Peyer's patch (tissue), 4 donors: ENCODE results near the gene RNF13.

ENCODE experiments used
- CTCF ChIP-seq, 6 experiments: fragments of 450-650 bp in 4 of 6; fragments of 200-600 bp in 2 of 6; sonication (generic) in 1 of 6; IDR thresholded peaks; one replicate each; pipeline ENCODE4 v1.5.1; 2017 to 2019; ENCODE audit warnings: antibody characterized with exemption in 6 of 6, mild to moderate bottlenecking in 3 of 6, moderate library complexity in 1 of 6
- POLR2A ChIP-seq, 2 donors: fragments of 450-650 bp; IDR thresholded peaks; one replicate each; pipeline ENCODE4 v1.5.1; 2017; ENCODE audit warnings: antibody characterized with exemption in 2 of 2, mild to moderate bottlenecking in 2 of 2, moderate library complexity in 2 of 2

GRCh38 chr3:149872589-149872988 lies 59.6 kb downstream of the RNF13 start:
- TF ChIP-seq CTCF (IDR thresholded peaks at IDR 0.05) (no peak), POLR2A (IDR thresholded peaks at IDR 0.05) (no peak)
